Stimulated activated CD4-positive, alpha-beta T cell treated with anti-CD3 and anti-CD28 coated beads, Interleukin-2, amount 100 ng/mL, for 48 hours (primary cell): Measurements from ENCODE around the gene DDX42.
A peak's percentile ranks its signal among the peaks of the same experiment; 100 is the strongest.
"Not testable (repeated sequence)": the region's sequence is repeated elsewhere in the genome, so short reads cannot be mapped to it uniquely, and the experiment has no call there.

Experiments used
- DNase-seq, 2 donors: peaks; one replicate each; pipeline ENCODE4 v3.0.0-alpha.2; 2020

DDX42 gene

DNA sequence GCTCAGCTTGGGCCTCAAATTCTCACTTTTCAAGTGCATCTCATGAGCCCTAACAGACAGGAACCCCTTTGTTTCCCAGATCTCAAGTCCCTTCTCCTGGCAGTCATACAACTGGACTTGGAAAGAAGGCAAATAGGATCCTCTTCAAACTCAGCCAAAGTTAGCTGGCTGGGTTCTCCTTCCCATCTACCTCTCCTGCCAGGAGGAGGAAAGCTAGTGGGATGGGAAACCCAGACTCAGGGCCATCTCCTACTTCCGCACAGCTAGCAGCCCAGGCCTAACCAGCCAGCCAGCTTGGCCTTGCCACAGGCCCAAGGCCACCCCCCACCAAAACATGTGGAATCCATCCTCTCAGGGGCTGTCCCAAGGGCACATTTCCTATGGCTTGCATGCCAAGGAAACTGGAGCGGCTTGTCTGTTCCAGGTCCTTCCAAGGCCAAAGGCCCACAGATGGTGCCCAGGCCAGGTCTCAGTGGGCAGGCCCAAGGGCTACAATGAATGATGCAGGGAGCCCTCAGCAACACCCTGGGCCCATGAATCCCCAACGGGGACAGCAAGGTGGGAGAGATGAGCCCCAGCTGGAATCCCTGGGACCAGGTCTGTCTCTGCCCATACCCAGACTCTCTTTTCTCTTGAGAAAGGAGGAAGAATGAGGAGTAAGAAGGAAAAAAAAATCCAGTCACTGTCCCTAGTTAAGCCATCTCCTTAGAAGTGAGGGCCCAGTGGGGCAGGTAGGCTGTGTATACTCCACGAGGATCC is 66.8 kb downstream of the DDX42 start:
- no peak for DNase-seq

DNA sequence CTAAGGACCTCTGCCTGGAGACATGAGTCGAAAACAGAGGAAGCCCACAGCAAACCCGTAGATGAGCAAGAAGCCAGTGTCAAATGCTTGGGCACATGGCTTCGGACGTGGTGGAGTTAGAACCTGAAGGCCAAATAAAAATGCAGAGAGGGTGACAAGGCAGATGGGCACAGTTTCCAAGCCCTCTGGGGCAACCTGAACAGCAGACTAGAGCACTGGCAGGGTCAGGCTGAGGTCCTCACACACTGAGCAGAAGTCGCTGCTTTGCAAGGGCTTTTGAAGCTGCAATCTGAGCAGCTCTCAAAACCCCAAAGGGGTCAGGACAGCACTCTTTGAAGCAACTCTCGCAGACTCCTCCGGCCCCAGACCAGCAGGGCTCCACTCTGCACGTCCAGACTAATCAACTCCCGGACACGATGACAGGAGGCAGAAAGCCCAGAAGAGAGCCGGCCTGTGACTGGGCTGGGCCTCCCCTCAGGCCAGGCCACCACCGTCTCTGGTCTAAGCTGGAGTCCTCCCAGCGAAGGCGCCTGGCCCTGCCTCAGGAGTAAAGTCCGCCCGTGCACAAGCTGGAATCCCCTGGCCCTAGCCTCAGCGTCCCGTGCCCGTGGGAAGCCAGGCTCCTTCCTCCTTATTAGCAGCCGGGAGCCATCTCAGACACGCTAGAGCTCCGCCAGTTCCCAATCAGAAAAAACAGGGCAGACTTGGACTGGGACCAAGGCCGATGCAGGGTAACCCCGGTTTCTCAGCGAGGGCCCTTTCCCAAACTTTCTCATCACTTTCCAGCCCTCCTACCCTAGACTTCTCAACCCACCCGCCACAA is 67.6 kb downstream of the DDX42 start:
- no peak for DNase-seq

- DNase-seq = no peak
Observed at GRCh38 chr17:63842173-63842539, 68.2 kb downstream of the DDX42 start.

DNA sequence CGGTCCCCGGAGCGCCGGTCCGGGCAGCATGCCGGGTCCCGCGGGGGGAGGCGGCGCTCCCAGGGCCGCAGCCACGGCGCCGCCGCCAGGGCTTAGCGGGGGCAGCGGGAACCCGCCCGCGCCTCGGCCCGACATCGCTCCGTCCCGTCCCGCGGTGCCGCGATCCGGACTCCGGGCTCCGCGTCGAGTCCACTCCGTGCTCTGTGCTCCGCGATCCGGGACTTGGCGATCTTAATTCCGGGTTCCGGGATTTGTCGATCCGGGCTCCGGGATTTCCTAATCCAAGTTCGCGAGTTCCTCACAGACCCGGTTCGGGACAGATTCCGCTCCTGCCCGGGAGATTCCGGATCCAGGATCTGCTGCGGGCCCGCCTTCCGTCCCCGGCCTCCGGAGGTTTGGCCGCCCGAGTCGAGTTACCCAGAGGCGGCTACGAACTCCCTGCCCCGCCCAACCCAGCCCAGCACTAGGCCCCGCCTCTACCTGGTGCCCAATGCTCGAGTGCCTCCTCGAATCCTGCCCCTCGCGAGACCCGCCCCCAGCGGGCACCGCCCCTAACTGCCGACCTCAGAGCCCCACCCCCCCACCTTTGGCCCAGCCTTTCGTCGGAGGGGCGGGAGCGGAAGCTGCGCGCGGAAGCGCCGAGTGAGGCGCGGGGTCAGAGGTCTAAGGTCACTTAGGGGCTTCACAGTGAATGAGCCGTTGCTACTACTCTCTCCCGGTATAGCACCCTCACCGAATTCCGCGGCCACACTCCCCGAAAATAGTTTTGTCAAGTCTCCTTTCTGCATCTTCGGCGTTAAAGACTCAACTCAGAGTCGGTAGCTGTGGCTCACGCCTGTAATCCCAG is 68.8 kb downstream of the DDX42 start, which contains the start of gene SMARCD2:
SMARCD2 (minus strand) TSS at position 146 of the 847 bp plus-strand sequence; CDS start at position 135, 11 bp downstream.
- peak; percentile 98 to 99 for DNase-seq

DNA sequence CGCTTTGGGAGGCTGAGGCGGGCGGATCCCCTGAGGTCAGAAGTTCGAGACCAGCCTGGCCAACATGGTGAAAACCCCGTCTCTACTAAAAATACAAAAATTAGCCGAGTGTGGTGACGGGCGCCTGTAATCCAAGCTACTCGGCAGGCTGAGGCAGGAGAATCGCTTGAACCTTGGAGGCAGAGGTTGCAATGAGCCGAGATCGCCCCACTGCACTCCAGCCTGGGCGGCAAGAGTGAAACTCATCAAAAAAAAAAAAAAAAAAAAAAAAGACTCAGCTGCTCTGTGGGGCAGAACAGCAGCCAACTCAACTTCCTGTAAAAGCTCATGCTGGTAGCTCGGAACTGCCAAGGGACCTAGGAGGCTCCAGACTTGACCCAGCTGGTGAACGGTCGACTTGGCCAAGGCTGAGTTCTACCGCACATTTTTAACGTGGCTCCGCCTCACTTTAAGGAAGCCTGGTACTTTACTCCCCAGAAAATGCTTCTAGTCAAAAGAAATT is 69.5 kb downstream of the DDX42 start:
- DNase-seq = not testable (repeated sequence)

GRCh38 chr17:63843910-63844677 is 70.1 kb downstream of the DDX42 start:
- no peak for DNase-seq

DNA sequence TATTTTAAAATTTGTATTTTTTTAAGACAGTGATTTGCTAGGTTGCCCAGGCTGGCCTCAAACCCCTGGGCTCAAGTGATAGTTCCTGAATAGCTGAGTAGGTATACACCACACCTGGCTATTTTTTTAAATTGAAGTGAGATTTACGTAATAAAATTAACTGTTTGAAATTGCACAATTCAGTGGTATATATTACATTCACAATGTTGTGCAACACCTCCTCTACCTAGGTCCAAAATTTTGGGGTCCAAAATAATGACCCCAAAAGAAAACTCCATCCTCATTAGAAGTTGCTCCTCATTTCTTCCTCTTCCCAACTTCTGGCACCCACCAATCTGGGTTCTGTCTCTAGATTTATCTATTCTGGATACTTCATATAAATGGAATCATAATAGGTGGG is 71.5 kb downstream of the DDX42 start:
- no peak for DNase-seq

DNA sequence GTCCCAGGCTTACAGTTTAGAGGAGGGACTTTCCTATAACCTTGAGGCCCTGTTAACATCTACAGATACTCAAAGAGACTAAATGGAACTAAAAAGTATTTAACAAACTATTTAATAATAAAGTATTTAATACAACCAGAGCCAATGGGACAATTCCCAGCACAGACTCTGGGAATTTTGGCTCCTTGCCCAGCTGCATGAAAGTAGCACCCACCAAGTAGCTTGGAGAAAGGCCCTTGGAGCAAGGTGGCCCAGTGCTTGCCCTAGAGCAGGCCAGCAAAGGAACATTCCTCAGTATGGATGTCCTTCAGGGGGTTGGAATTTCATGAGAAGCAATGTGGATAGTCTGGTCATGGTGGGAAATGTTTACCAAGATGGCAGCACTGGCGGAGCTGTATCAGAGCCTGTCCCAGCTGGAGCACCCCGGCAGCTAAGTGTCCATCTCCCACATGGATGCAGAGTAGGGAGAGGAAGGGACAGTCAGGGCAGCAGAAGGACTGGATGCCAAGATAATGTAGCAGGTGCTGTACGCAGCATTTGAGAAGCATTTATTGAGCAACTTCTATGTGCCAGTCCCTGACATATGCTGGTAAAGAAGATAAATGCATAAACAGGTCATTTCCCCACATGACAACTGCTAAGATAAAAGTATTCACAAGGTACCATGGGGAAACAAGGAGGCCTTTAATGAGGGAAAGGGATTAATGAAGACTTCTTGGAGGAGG is 73.7 kb downstream of the DDX42 start:
- no peak for DNase-seq

- peak; percentile 97 to 98 for DNase-seq
Observed at GRCh38 chr17:63848834-63849689, 75.1 kb downstream of the DDX42 start.

- no peak for DNase-seq
Observed at GRCh38 chr17:63850401-63850800, 76.4 kb downstream of the DDX42 start.

GRCh38 chr17:63853260-63853659 is 79.3 kb downstream of the DDX42 start:
- DNase-seq = no peak

GRCh38 chr17:63854709-63855108 is 80.7 kb downstream of the DDX42 start:
- no peak for DNase-seq

- no peak for DNase-seq
Observed at GRCh38 chr17:63855185-63855584, 81.2 kb downstream of the DDX42 start.

DNA sequence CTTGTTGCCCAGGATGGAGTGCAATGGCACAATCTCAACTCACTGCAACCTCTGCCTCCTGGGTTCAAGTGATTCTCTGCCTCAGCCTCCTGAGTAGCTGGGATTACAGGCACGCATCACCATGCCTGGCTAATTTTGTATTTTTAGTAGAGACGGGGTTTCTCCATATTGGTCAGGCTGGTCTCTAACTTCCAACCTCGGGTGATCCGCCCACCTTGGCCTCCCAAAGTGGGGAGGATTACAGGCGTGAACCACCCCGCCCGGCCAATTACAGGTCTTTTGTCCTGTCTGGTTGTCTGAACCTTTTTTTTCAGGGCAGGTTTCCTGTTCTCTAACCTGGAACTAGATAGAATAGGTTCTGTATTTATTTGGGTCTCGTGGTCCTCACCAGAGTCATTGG is 82.5 kb downstream of the DDX42 start:
- DNase-seq = not testable (repeated sequence)

- no peak for DNase-seq
Observed at GRCh38 chr17:63859257-63859656, 85.3 kb downstream of the DDX42 start.

DNA sequence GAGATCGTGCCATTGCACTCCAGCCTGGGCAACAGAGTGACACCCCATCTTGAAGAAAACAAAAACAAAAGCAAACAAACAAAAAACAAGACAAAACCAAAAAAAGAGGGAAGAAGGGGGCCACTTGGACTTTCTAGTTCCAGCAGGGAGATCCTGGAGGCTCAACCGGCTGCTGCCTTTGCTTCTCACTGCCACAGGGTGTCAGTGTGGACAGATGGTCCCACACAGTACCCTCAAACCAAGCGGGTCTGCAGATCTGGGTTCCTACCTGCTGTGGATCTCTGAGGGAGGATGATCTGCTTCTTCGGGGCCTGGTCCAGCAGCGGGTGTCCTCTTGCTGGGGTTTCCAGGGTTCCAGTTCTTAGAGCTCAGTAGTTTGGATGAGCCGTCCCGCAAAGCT is 92.7 kb downstream of the DDX42 start:
- DNase-seq = not testable (repeated sequence)
